Naive B cell (primary cell): ENCODE data around the gene TMEM119. TPM values are rescaled to one million over a fixed set of nuclear protein-coding genes. Genes with fewer than 3 reads are reported as not detected.
"Not testable (repeated sequence)": the region's sequence is repeated elsewhere in the genome, so short reads cannot be mapped to it uniquely, and the experiment has no call there.

Source experiments
- ATAC-seq, 2 donors: fragments of 150-1000 bp; cut with Tn5 transposase; 2 replicates each; pipeline ENCODE4 v1.10.0; 2021; ENCODE audit warnings: low read depth in 2 of 2, mild to moderate bottlenecking in 2 of 2, moderate library complexity in 2 of 2
- DNase-seq: peaks from one replicate; pipeline ENCODE4 v3.0.0; 2022
- H3K27ac Mint-ChIP-seq, 6 donors: one replicate each; pipeline ENCODE4 v1.8.0; 2020 to 2022; ENCODE audit warnings: mild to moderate bottlenecking in 6 of 6, mixed read lengths in 6 of 6, moderate library complexity in 5 of 6, inconsistent platforms in 2 of 6
- H3K27me3 Mint-ChIP-seq, 3 donors: one replicate each; pipeline ENCODE4 v1.8.0; 2021 to 2022; ENCODE audit warnings: mixed read lengths in 3 of 3, mild to moderate bottlenecking in 1 of 3
- H3K36me3 Mint-ChIP-seq, 2 donors: one replicate each; pipeline ENCODE4 v1.8.0; 2020 to 2022; ENCODE audit warnings: mixed read lengths in 2 of 2, inconsistent platforms in 1 of 2, mild to moderate bottlenecking in 1 of 2
- H3K4me1 Mint-ChIP-seq, 3 donors: one replicate each; pipeline ENCODE4 v1.8.0; 2020 to 2022; ENCODE audit warnings: mixed read lengths in 3 of 3, inconsistent platforms in 1 of 3, mild to moderate bottlenecking in 1 of 3, moderate library complexity in 1 of 3
- H3K4me3 Mint-ChIP-seq, 8 donors: one replicate each; pipeline ENCODE4 v1.8.0; 2020 to 2022; ENCODE audit warnings: mild to moderate bottlenecking in 8 of 8, mixed read lengths in 8 of 8, moderate library complexity in 8 of 8, inconsistent platforms in 2 of 8
- H3K9me3 Mint-ChIP-seq, 7 donors: one replicate each; pipeline ENCODE4 v1.8.0; 2020 to 2022; ENCODE audit warnings: mixed read lengths in 7 of 7, mild to moderate bottlenecking in 5 of 7, inconsistent platforms in 2 of 7, moderate library complexity in 1 of 7
- polyA plus RNA-seq, 6 donors: library from polyadenylated mRNA; unstranded; fragments of 300-500 nt; fragmentation: Illumina TruSeq; gene quantifications; one replicate each; pipeline ENCODE4 v1.2.3, GENCODE V29; 2021; ENCODE audit warnings: low read depth in 6 of 6

TMEM119 gene
- polyA plus RNA-seq, 6 donors from 2014 or later = not detected

DNA sequence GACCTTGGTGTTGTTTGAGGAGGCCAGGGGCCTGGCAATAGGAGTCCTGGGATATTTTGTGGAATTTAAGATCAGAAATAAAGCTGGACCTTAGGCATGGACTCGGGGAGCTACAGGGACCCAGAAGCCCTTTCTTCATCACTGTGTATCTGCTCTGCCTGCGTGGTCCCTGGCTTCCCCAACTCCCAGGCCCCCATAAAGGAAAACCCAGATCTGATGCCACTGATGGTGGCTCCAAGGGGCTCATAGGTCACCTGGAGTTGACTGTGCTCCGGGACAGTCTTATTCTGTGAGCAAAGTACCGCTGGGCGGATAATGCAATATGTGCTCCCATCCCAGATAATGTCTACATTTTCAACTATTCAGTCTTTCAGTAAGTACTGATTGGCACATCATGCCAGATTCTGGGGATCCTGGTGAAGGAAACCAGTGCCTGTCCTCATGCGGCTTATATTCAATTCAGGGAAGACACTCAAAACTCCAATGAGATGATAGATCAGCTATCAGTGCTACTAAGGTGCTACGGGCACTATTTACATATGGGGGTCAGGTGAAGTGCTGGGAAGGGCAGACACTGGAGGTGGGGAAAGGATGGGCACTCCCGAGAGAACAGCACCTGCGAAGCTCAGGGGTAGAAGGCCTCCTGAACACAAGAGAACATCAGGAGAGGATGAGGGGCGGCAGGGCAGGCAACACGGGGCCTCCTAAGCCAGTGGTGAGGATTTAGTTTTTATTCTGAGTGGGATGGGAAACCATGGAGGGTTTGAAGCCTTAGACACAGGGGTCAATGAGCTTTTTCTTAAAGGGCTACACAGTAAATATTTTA is 41.3 kb upstream of the TMEM119 start:
- Mint-ChIP-seq H3K9me3 (peaks cover 0 to 2% (median 0%) of the 10 kb centered on the region in 7 donors), H3K4me1 (peaks cover 52 to 85% (median 82%) of the 10 kb centered on the region in 3 donors), H3K27me3 (no peaks in the 10 kb centered on the region), H3K4me3 (peak overlapping the region; percentile 84 to 99 (median 90)), H3K27ac (peak overlapping the region; percentile 90 to 99 (median 96)), H3K36me3 (peaks cover 5 to 8% of the 10 kb centered on the region in 2 donors)
- DNase-seq (no peak), ATAC-seq (no peak)

DNA sequence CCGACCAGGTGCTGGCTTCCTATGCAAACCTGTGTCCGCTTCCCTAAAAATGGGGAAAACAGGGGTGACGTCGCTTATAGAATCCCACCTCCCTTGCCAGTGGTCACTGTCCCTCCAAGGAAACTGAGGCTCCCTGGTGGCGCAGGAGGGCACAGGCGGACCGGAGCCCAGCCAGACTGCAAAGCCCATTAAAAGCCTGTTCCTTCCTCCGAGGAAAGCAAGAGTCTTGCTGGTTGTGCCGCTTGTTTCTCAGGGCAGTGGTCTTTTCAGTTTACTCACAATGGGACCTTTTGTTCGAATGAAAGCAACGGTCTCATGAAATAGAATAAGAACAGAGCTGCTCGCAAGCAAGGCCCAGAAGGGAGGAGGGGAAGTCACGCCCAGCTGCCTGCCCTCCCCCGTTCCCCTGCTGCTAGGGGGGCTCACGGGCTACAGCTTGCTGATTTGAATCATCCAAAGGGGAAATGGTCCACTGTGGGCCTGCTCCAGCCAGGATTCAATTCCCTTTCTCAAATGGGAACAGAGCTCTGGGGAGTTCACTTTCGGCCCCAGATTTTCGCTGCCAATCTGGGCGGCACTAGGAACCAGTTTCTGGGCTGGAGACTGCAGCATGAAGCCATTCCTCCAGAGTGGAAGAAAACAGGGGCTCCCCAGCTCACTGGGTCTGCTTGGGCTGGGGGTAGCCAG is 40.4 kb upstream of the TMEM119 start:
- Mint-ChIP-seq H3K9me3 (peaks cover 0 to 2% (median 0%) of the 10 kb centered on the region in 7 donors), H3K4me1 (peaks cover 55 to 88% (median 85%) of the 10 kb centered on the region in 3 donors), H3K27me3 (no peaks in the 10 kb centered on the region), H3K27ac (peak overlapping the region; percentile 96 to 99 (median 97)), H3K4me3 (peak overlapping the region; percentile 88 to 99 (median 93)), H3K36me3 (peaks cover 0 to 8% of the 10 kb centered on the region in 2 donors)
- no peak for ATAC-seq
- peak; percentile 52 for DNase-seq

DNA sequence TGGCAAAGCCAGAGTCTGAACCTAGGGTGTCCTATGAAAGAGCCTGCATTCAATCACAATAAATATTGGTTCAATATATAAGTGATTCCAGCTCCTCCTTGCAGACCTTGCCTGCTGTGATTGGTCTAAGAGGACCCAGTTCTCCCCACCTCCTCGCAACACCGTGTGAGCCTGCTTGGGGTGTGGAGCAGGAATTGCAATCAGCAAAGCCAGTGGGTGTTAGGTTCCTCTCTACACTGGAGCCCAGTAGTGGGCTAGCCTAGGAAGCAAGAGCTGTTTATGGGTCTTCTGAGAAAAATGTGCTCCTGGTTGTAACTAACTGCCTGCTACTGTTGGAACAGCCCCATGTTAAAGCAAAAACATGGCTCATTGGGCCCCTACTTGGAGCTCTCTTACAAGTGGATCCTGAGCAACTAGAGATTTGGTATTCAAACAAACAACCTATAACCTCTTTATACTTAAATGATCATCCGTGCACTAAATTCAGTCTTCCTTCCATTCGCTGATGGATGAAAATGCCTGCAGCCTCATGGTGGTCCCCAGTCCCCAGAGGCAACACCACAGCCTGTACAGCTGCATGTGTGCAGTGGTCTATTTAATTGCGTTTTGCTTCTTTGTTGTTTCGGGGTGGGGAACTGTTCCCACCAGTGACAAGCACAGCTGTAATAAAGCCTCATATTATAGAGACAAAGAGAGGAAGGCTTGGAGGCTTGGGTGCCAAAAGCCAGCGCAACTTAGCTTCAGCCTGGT is 39.5 kb upstream of the TMEM119 start:
- Mint-ChIP-seq H3K4me3 (peak overlapping the region; percentile 88 to 99 (median 93)), H3K27ac (peak overlapping the region; percentile 89 to 99 (median 96)), H3K36me3 (peaks cover 0 to 8% of the 10 kb centered on the region in 2 donors), H3K4me1 (peaks cover 60 to 93% (median 92%) of the 10 kb centered on the region in 3 donors), H3K27me3 (no peaks in the 10 kb centered on the region), H3K9me3 (peaks cover 0 to 2% (median 0%) of the 10 kb centered on the region in 7 donors)
- ATAC-seq (no peak), DNase-seq (no peak)

DNA sequence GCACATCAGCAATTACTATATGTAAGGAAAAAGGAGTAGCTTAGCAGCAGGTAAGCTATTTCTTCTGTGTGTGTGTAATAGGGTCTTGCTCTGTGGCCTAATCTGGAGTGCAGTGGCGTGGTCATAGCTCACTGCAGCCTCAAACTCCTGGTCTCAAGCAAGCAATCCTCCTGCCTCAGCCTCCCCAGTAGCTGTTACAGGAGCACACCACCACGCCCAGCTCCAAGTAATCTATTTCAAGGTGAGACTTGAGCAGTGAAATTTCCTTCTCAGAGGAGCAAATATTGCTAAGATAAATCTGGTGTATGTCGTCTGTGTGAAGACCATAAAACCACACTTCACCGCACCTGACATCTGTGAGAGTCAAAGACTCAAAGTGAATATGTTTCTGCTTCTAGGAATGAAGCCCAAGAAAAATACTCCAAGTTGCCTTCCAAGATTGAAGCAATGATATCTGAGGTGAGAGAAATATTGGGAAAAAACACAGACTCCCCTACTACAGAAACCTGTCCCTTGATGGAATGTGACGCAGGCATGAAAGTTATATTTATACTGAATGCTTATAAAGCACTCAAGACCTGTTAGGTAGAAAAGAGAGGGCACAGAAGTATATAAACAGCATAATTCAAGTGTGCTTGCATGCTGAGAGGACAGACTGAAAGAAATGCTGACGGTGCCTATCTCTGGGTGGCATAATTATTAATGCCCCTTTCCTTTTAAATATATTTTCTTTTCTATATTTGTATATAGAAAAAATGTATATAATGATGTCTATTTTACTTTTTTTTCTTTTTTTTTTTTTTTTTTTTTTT is 38.3 kb upstream of the TMEM119 start:
- peak overlapping the region; percentile 88 to 99 (median 98) for H3K4me3 Mint-ChIP-seq
- peaks cover 0 to 6% (median 0%) of the 10 kb centered on the region in 7 donors for H3K9me3 Mint-ChIP-seq
- peak overlapping the region; percentile 99 to 100 (median 100) for H3K27ac Mint-ChIP-seq
- DNase-seq (no peak), ATAC-seq (no peak)
- no peaks in the 10 kb centered on the region for H3K27me3 Mint-ChIP-seq
- H3K36me3 Mint-ChIP-seq = peaks cover 0 to 8% of the 10 kb centered on the region in 2 donors
- H3K4me1 Mint-ChIP-seq = peaks cover 56 to 93% (median 92%) of the 10 kb centered on the region in 3 donors

DNA sequence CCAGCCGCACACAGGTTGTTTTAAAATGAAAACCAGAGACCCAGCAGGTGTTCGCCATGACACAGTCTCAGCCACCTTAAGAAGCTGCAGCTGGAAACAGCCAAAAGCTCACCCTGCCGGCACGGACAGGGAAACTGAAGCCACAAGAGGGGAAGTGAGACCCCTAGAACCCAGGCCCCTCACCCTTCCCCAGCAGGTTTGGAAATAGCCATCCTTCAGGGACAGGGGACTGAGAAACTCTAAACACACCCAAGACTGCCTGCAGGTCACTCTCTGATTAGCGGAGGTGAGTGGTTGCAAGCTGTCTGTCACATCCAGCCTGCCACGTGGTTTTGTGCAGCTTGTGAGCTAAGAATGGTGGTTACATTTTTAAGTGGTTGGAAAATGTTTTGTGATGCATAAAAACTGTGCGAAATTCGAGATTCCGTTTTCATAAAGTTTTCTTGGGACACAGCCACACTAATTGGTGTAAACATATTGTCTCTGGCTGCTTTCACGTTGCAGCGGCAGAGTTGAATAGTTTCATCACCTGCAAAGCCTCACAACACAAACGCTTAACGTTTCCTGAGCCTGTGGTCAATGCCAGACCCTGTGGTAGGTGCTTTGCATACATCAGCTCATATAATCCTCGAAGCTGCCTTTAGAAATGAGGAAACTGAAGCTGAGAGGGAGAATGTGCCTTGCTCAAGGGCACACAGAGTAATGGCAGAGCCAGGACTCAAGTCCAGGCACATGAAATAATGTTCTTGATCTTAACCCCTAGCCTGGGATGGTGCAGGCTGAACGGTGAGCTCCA is 37.5 kb upstream of the TMEM119 start:
- Mint-ChIP-seq H3K27me3 (no peaks in the 10 kb centered on the region), H3K4me1 (peaks cover 52 to 93% (median 90%) of the 10 kb centered on the region in 3 donors), H3K27ac (peak overlapping the region; percentile 99 to 100 (median 100)), H3K36me3 (peaks cover 0 to 8% of the 10 kb centered on the region in 2 donors), H3K9me3 (peaks cover 0 to 6% (median 0%) of the 10 kb centered on the region in 7 donors), H3K4me3 (peak overlapping the region; percentile 88 to 99 (median 98))
- DNase-seq (peak; percentile 87), ATAC-seq (peak; percentile 54 to 56)

DNA sequence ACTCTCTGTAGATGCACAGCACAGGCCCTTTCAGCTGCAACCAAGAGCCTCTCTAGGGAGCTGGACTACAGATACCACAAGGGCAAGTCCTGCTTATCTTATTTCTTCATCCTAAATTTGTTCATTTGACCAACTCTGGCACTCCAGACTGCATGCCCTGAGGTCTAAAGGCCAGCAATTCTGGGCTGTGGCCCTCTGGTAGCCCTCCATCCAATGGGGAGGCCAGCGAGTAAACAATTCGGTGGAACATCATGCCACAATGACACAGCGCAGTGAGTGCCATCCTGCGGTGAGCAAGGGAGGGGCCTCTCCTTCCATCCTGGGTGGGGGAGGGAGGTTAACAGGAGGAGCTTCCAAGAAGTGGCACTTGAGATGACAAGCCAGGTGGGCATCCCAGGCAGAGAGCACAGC is 36.5 kb upstream of the TMEM119 start:
- ATAC-seq (no peak), DNase-seq (no peak)
- Mint-ChIP-seq H3K4me3 (peak overlapping the region; percentile 88 to 99 (median 98)), H3K27ac (peak overlapping the region; percentile 99 to 100 (median 100)), H3K9me3 (peaks cover 0 to 6% (median 0%) of the 10 kb centered on the region in 7 donors), H3K27me3 (no peaks in the 10 kb centered on the region), H3K36me3 (peaks cover 0 to 4% of the 10 kb centered on the region in 2 donors), H3K4me1 (peaks cover 49 to 93% (median 90%) of the 10 kb centered on the region in 3 donors)

DNA sequence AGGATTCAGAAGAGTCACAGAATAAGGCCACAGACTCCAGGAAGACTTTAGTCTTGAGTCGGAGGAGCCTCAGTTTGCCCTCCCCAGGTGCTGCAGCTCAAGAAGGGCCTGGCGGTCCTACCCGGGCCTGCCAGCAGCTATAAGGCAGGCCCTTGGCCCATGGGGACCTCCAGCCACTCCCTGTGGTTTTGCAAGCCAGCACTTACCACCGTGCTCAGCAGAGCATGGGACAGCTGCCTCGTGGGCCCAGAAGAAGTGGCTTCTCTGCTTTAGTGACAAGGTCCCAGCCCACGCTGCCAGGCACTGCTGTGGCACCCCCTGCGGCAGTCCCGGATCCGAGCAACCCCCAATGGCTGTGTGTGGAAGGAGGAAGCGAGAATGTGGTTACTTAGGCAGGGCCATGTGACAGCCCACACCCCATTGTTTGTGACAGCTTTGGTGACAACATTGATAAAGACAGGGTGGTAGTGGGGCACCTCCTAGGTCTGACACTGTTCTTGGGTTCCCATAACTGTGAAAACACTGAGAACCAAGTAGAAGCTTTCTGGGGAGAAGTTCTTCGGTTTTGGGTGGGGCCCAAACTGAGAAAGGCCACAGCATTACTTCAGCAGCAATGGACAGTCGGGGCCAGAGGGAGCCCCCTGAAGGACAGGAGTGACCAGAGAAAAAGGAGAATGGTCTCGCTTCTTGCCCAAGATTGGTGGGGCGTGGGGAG is 35.8 kb upstream of the TMEM119 start, which contains the start of gene SELPLG:
SELPLG (minus strand) TSS at position 361 of the 715 bp plus-strand sequence. CDS start 9,587 bp downstream, outside the sequence.
- peak within 1 kb of the TSS; percentile 88 to 99 (median 98) for H3K4me3 Mint-ChIP-seq
- peak; percentile 98 for DNase-seq
- H3K4me1 Mint-ChIP-seq = peaks cover 48 to 93% (median 89%) of the 10 kb centered on the region in 3 donors
- H3K9me3 Mint-ChIP-seq = peaks cover 0 to 6% (median 0%) of the 10 kb centered on the region in 7 donors
- peak; percentile 73 to 77 for ATAC-seq
- H3K36me3 Mint-ChIP-seq = no peaks in the 10 kb centered on the region
- H3K27me3 Mint-ChIP-seq = no peaks in the 10 kb centered on the region
- peak within 1 kb of the TSS; percentile 99 to 100 (median 100) for H3K27ac Mint-ChIP-seq

DNA sequence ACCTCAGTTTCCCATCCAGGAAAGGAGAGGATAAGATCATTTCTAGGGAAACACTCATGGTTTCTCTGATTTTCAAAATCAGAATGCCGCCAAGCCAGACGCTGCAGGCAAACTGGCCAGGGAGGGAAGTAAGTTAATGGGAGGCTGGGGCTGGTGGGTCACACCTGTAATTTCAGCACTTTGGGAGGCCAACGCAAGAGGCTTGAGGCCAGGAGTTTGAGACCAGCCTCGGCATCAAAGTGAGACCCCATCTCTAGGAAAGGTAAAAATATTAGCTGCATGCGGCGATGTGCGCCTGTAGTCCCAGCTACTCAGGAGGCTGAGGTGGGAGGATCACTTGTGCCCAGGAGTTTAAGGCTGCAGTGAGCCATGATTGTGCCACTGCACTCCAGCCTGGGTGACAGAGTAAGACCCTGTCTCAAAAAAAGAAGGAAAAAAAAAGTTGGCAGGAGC is 35.2 kb upstream of the TMEM119 start:
- peak overlapping the region; percentile 99 to 100 (median 100) for H3K27ac Mint-ChIP-seq
- peak overlapping the region; percentile 88 to 99 (median 98) for H3K4me3 Mint-ChIP-seq
- H3K27me3 Mint-ChIP-seq = no peaks in the 10 kb centered on the region
- peaks cover 0 to 6% (median 0%) of the 10 kb centered on the region in 7 donors for H3K9me3 Mint-ChIP-seq
- no peaks in the 10 kb centered on the region for H3K36me3 Mint-ChIP-seq
- DNase-seq = no peak
- ATAC-seq = no peak
- H3K4me1 Mint-ChIP-seq = peaks cover 49 to 93% (median 89%) of the 10 kb centered on the region in 3 donors

DNA sequence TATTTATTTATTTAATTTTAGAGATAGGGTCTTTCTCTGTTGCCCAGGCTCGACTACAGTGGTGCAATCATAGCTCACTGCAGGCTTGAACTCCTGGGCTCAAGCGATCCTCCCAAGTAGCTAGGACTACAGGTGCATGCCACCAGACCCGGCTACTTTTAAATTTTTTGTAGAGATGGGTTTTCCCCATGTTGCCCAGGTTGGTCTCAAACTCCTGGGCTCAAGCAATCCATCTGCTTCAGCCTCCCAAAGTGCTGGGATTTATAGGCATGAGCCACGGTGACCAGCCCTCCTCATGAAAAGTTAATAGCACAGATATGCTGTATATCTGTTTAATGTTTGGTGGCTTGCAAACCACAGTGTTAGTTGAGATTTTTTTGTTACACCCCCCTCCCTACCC is 33.4 kb upstream of the TMEM119 start:
- Mint-ChIP-seq H3K27ac (peak overlapping the region; percentile 95 to 100 (median 100)), H3K4me1 (peaks cover 50 to 89% (median 78%) of the 10 kb centered on the region in 3 donors), H3K4me3 (peak overlapping the region in 5 of 8 donors; percentile 80 to 98 (median 94))
- H3K36me3 Mint-ChIP-seq, H3K9me3 Mint-ChIP-seq, ATAC-seq, DNase-seq, H3K27me3 Mint-ChIP-seq: not testable (repeated sequence)

DNA sequence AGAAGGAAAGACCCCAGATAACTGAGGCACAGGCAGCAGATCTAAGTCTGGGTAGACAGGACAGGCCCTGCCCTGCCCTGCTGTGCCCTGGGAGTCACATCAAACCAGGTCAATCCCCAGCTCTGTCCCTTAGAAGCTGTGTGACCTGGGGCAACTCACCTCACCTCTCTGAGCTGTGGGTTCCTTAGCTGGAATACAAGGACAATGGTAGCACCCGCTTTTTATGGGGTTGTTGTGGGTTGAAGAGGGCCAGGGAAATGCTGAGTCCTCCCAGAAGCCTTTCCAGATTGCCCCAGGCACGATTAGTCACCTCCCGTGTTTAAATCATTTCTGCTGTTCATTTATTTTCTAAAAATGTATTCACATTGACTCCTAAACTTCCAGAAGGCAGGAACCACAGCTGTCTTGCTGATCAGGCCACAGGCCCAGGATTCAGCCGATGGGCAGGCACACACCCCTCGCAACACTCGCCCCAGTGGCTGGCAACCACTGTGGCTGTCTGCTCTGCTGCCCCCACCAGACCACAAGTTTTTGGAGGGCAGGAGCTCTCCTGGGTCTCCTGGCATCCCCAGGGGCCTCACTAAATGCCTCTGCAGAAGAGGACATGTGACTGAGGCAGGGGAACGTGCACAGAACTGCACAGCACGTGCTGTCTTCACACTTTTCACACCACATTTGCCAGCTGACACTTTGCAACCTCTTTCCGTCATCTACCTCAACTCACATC is 32.8 kb upstream of the TMEM119 start:
- peak overlapping the region in 6 of 8 donors; percentile 24 to 63 (median 52) for H3K4me3 Mint-ChIP-seq
- H3K36me3 Mint-ChIP-seq = no peaks in the 10 kb centered on the region
- ATAC-seq (no peak), DNase-seq (no peak)
- H3K27ac Mint-ChIP-seq = peak overlapping the region; percentile 92 to 100 (median 100)
- peaks cover 50 to 83% (median 78%) of the 10 kb centered on the region in 3 donors for H3K4me1 Mint-ChIP-seq
- peaks cover 0 to 6% (median 0%) of the 10 kb centered on the region in 7 donors for H3K9me3 Mint-ChIP-seq
- H3K27me3 Mint-ChIP-seq = no peaks in the 10 kb centered on the region
